ENCODE measurements around the gene MEF2B. TPM values are rescaled to one million over a fixed set of nuclear protein-coding genes. Genes with fewer than 3 reads are reported as not detected.

Gene MEF2B
- total RNA-seq, 4 donors from 2014 or later, result not detected

GRCh38 chr19:19171821-19172532 lies 1.9 kb upstream of the MEF2B start:
- no peak overlapping the region for H3K27ac ChIP-seq
- no peak overlapping the region for H3K4me3 ChIP-seq
- no CpG with 5 or more reads among the region's 8 CpGs for WGBS, 2 donors (ENCODE audit: low coverage in 1 of 2)
- H3K27me3 ChIP-seq, result peaks cover 24% of the 10 kb centered on the region
- H3K36me3 ChIP-seq, result peaks cover 0 to 26% of the 10 kb centered on the region in 2 donors
- ATAC-seq, result peak; percentile 60
- no peaks in the 10 kb centered on the region for H3K9me3 ChIP-seq
- TF ChIP-seq POLR2AphosphoS5 (IDR thresholded peaks at IDR 0.05) (no peak), CTCF (IDR thresholded peaks at IDR 0.05) (no peak), EP300 (IDR thresholded peaks at IDR 0.05) (no peak), POLR2A (IDR thresholded peaks at IDR 0.05) (no peak)
- H3K4me1 ChIP-seq, result peaks cover 0 to 26% (median 0%) of the 10 kb centered on the region in 3 donors

- TF ChIP-seq POLR2AphosphoS5 (IDR thresholded peaks at IDR 0.05), result no peak
- no peak for TF ChIP-seq CTCF (IDR thresholded peaks at IDR 0.05)
- TF ChIP-seq POLR2A (IDR thresholded peaks at IDR 0.05), result no peak
- TF ChIP-seq EP300 (IDR thresholded peaks at IDR 0.05), result no peak
- H3K4me1 ChIP-seq, result peaks cover 0 to 26% (median 0%) of the 10 kb centered on the region in 3 donors
- WGBS, 2 donors (ENCODE audit: low coverage in 1 of 2), result 14 to 56% methylated on average over 1 to 3 of the region's 6 CpGs
- no peak for ATAC-seq
- peaks cover 0 to 17% of the 10 kb centered on the region in 2 donors for H3K36me3 ChIP-seq
- H3K27ac ChIP-seq, result no peak overlapping the region
- H3K9me3 ChIP-seq, result no peaks in the 10 kb centered on the region
- peaks cover 24% of the 10 kb centered on the region for H3K27me3 ChIP-seq
- no peak overlapping the region for H3K4me3 ChIP-seq
Measured at GRCh38 chr19:19170873-19171672, 1.0 kb upstream of the MEF2B start.

DNA sequence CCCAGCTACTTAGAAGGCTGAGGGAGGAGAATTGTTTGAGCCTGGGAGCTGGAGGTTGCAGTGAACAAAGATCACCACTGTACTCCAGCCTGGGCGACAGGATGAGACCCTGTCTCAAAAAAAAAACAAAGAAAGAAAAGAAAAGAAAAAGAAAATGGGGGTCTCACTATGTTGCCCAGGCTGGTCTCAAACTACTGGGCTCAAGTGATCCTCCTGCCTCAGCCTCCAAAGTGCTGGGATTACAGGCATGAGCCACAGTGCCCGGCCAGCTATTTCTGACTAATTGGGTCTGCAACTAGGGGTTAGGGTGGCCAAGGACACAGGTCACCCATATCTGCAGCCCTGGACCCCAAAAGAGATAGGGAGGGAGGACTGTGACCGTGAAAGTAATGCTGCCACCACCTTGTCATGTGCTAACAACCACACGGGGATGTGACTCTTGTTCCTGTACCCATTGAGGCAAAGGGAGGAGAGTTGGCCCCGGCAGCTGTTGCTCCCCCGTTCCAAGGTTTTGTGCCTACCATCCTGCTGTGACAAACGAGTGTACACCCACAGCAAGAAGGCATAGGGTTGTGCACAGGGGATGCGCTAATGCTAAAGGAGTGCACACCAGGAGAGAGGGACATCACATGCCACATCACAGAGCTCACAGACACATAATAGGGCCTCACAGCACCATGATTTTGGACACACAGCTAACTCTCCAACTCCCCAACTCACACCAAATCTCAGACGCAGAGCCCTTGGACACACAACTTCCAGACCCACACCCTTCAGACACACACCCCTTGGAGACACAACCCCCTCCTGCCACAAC lies 619 bp downstream of the MEF2B start:
- H3K9me3 ChIP-seq, result no peaks in the 10 kb centered on the region
- peak overlapping the region in 1 of 2 donors; percentile 35 for H3K4me3 ChIP-seq
- 80 to 100% methylated on average over 1 to 6 of the region's 9 CpGs for WGBS, 2 donors (ENCODE audit: low coverage in 1 of 2)
- H3K4me1 ChIP-seq, result peaks cover 0 to 20% (median 0%) of the 10 kb centered on the region in 3 donors
- peaks cover 0 to 10% of the 10 kb centered on the region in 2 donors for H3K36me3 ChIP-seq
- TF ChIP-seq POLR2A (IDR thresholded peaks at IDR 0.05), result no peak
- no peak for TF ChIP-seq POLR2AphosphoS5 (IDR thresholded peaks at IDR 0.05)
- TF ChIP-seq CTCF (IDR thresholded peaks at IDR 0.05), result no peak
- no peak for TF ChIP-seq EP300 (IDR thresholded peaks at IDR 0.05)
- ATAC-seq, result no peak
- no peak overlapping the region for H3K27ac ChIP-seq
- peaks cover 24% of the 10 kb centered on the region for H3K27me3 ChIP-seq

DNA sequence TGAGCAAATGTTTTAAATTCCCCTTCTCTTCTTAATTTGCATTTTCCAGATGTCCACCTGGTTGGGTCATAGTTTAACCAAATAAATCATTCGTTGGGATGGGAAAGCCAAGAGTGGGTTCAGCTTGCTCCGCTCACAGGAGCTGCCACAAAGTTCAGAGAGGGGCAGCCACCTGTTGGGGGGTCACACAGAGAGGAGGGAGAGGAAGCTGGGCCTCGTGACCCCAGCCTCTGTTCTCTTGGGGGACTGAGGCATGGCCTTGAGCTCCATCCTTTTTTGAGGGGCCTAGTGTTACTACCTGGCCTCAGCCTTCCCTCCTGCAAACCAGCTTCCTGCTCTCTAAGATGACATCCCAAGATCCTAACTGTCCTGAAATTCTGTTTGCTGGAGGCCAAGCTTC lies 2.5 kb downstream of the MEF2B start:
- TF ChIP-seq EP300 (IDR thresholded peaks at IDR 0.05) (no peak), POLR2A (IDR thresholded peaks at IDR 0.05) (no peak), POLR2AphosphoS5 (IDR thresholded peaks at IDR 0.05) (no peak), CTCF (IDR thresholded peaks at IDR 0.05) (no peak)
- ATAC-seq, result no peak
- WGBS, 2 donors (ENCODE audit: low coverage in 1 of 2), result 72 to 80% methylated on average over 1 to 3 of the region's 3 CpGs
- Histone ChIP-seq H3K36me3 (peaks cover 0 to 10% of the 10 kb centered on the region in 2 donors), H3K27ac (no peak overlapping the region), H3K4me3 (no peak overlapping the region), H3K9me3 (no peaks in the 10 kb centered on the region), H3K4me1 (peaks cover 0 to 20% (median 0%) of the 10 kb centered on the region in 3 donors), H3K27me3 (peaks cover 24% of the 10 kb centered on the region)

Data from gastroesophageal sphincter (tissue), 4 donors.